HCT116 (cell line): Measurements from ENCODE around the gene RGL3. TPM values are rescaled to one million over a fixed set of nuclear protein-coding genes. Genes with fewer than 3 reads are reported as not detected.

Experiments
- ATAC-seq: fragments of 200-7000 bp; cut with Tn5 transposase; 2 replicates; pipeline ENCODE4 v1.9.1; 2020; ENCODE audit warnings: mild to moderate bottlenecking, moderate library complexity
- BruUV-seq: library from RNA; stranded (reverse); fragments of 400-500 nt; replicated peaks from 2 replicates; lab custom pipeline; 2021; lab: Mats Ljungman, UMichigan
- CTCF ChIA-PET: fragments of 300-600 bp; sonication (Branson Sonifier 250); formaldehyde crosslinking; loops from one replicate; lab custom pipeline; 2021; ENCODE audit warnings: antibody characterized with exemption; lab: Charles Lee
- POLR2A ChIA-PET: fragments of 300-600, 350-600 bp; sonication (Branson Sonifier 250); formaldehyde crosslinking; loops from one replicate; lab custom pipeline; 2021; ENCODE audit warnings: antibody characterized with exemption; lab: Charles Lee
- RAD21 ChIA-PET, 2 experiments: fragments of 300-600 bp; sonication (Branson Sonifier 250); formaldehyde crosslinking; loops; one replicate each; lab custom pipeline; 2023; ENCODE audit warnings: low total read pairs in 2 of 2; ENCODE audit not compliant: uncharacterized antibody in 2 of 2, unreplicated experiment in 2 of 2, low non-redundant PET in 1 of 2; lab: Charles Lee
- DNase-seq: peaks from one replicate; pipeline ENCODE4 v3.0.0-alpha.2; 2010; ENCODE audit warnings: low read depth, low spot score
- H2AFZ ChIP-seq: fragments of 200-600 bp; shearing (Covaris generic), sonication (generic); 2 replicates; pipeline ENCODE4 v1.6.1; 2017; ENCODE audit warnings: low read depth, mixed run types, mixed read lengths, antibody characterized with exemption, low read length; ENCODE audit not compliant: poor library complexity, severe bottlenecking
- H3K27ac ChIP-seq: 2 replicates; pipeline ENCODE4 v1.5.1; 2012; ENCODE audit warnings: low read depth, low read length
- H3K27me3 ChIP-seq: fragments of 200-600 bp; sonication (generic); 2 replicates; pipeline ENCODE4 v1.6.1; 2016; ENCODE audit warnings: mixed run types, low read length, mixed read lengths; ENCODE audit not compliant: insufficient read depth
- H3K36me3 ChIP-seq, 2 experiments: fragments of 200-500 bp in 1 of 2; fragments of 200-600 bp in 1 of 2; sonication (Bioruptor generic) in 1 of 2; sonication (generic) in 1 of 2; 2 replicates each; pipeline versions ENCODE4 v1.5.1 to v1.6.1; 2014 to 2016; ENCODE audit warnings: low read length in 2 of 2, inconsistent platforms in 1 of 2, mixed read lengths in 1 of 2, mixed run types in 1 of 2; ENCODE audit not compliant: insufficient read depth in 2 of 2, control insufficient read depth in 1 of 2
- H3K4me1 ChIP-seq, 2 experiments: fragments of 200-600 bp in 1 of 2; sonication (generic) in 1 of 2; 2 replicates each; pipeline versions ENCODE4 v1.5.1 to v1.6.1; 2012 to 2017; ENCODE audit warnings: low read length in 2 of 2, inconsistent platforms in 1 of 2, mild to moderate bottlenecking in 1 of 2, mixed read lengths in 1 of 2, mixed run types in 1 of 2, moderate library complexity in 1 of 2; ENCODE audit not compliant: insufficient read depth in 2 of 2, control insufficient read depth in 1 of 2
- H3K4me2 ChIP-seq: fragments of 200-600 bp; sonication (generic); 2 replicates; pipeline ENCODE4 v1.6.1; 2017; ENCODE audit warnings: mixed run types, low read length, mixed read lengths
- H3K4me3 ChIP-seq, 2 experiments: fragments of 200-600 bp in 1 of 2; sonication (generic) in 1 of 2; replicated peaks in 1 of 2; 2 replicates each; pipeline ENCODE4 v1.5.1; 2011 to 2016; ENCODE audit warnings: low read length in 2 of 2, control low read depth in 1 of 2, low read depth in 1 of 2, mild to moderate bottlenecking in 1 of 2, mixed read lengths in 1 of 2, mixed run types in 1 of 2
- H3K79me2 ChIP-seq: fragments of 200-600 bp; sonication (generic); 2 replicates; pipeline ENCODE4 v1.6.1; 2017; ENCODE audit warnings: mild to moderate bottlenecking, mixed run types, low read length, moderate library complexity, mixed read lengths; ENCODE audit not compliant: insufficient read depth
- H3K9ac ChIP-seq: fragments of 200-600 bp; sonication (generic); 2 replicates; pipeline ENCODE4 v1.6.1; 2016; ENCODE audit warnings: low read length, mixed read lengths
- H3K9me2 ChIP-seq: fragments of 200-600 bp; sonication (generic), shearing (Covaris generic); 2 replicates; pipeline ENCODE4 v1.6.1; 2017; ENCODE audit warnings: mixed run types, mild to moderate bottlenecking, moderate library complexity; ENCODE audit not compliant: insufficient read depth
- H3K9me3 ChIP-seq, 2 experiments: fragments of 200-500 bp in 1 of 2; fragments of 200-600 bp in 1 of 2; sonication (Bioruptor generic) in 1 of 2; sonication (generic) in 1 of 2; 2 replicates each; pipeline ENCODE4 v1.6.1; 2014 to 2017; ENCODE audit warnings: low read length in 2 of 2, mixed read lengths in 2 of 2, inconsistent platforms in 1 of 2, low read depth in 1 of 2, mild to moderate bottlenecking in 1 of 2, mixed run types in 1 of 2, moderate library complexity in 1 of 2; ENCODE audit not compliant: control insufficient read depth in 1 of 2, insufficient read depth in 1 of 2
- H4K20me1 ChIP-seq: fragments of 200-600 bp; sonication (generic), shearing (Covaris generic); 2 replicates; pipeline ENCODE4 v1.6.1; 2017; ENCODE audit warnings: mixed run types, mild to moderate bottlenecking, moderate library complexity; ENCODE audit not compliant: insufficient read depth
- ATF3 ChIP-seq: IDR thresholded peaks from 2 replicates; pipeline ENCODE4 v1.6.1; 2012
- CBX3 ChIP-seq: IDR thresholded peaks from 2 replicates; pipeline ENCODE4 v1.6.1; 2012; ENCODE audit warnings: low read depth
- CTCF ChIP-seq, 3 experiments: fragments of 200-600 bp in 1 of 3; sonication (generic) in 1 of 3; IDR thresholded peaks in 2 of 3; conservative IDR thresholded peaks in 1 of 3; 2 replicates each; pipeline ENCODE4 v1.5.1; 2012 to 2017; ENCODE audit warnings: low read depth in 2 of 3, low read length in 2 of 3, antibody characterized with exemption in 1 of 3, borderline replicate concordance in 1 of 3, control low read depth in 1 of 3, mild to moderate bottlenecking in 1 of 3, mixed read lengths in 1 of 3, mixed run types in 1 of 3, moderate library complexity in 1 of 3; ENCODE audit not compliant: insufficient read depth in 1 of 3
- POLR2AphosphoS5 ChIP-seq: IDR thresholded peaks from 2 replicates; pipeline ENCODE4 v1.6.1; 2011; ENCODE audit warnings: mild to moderate bottlenecking, low read depth, low read length, moderate library complexity
- RAD21 ChIP-seq: IDR thresholded peaks from 2 replicates; pipeline ENCODE4 v1.6.1; 2012; ENCODE audit warnings: low read depth, mild to moderate bottlenecking
- SP1 ChIP-seq: IDR thresholded peaks from 2 replicates; pipeline ENCODE4 v1.6.1; 2012; ENCODE audit warnings: low read depth
- YY1 ChIP-seq: IDR thresholded peaks from 2 replicates; pipeline ENCODE4 v1.6.1; 2011; ENCODE audit warnings: low read length, low read depth, moderate library complexity, mild to moderate bottlenecking; ENCODE audit not compliant: insufficient replicate concordance; ENCODE audit errors: extremely low read depth
- ZNF274 ChIP-seq: fragments of 200-500 bp; sonication (Bioruptor generic); IDR thresholded peaks from 2 replicates; pipeline ENCODE4 v1.6.1; 2014; ENCODE audit warnings: mild to moderate bottlenecking, low read depth, low read length, inconsistent platforms
- intact Hi-C: fragments of 100-400 bp; cut with micrococcal nuclease; formaldehyde crosslinking; loops from 2 replicates; pipeline ENCODE4 v1.10.0; 2022
- total RNA-seq: library from RNA; stranded (reverse); gene quantifications from one replicate; pipeline ENCODE4 v1.2.1, GENCODE V29; 2021; ENCODE audit not compliant: unreplicated experiment

Gene RGL3
- total RNA-seq, 1 experiment from 2014 or later, result 99.2 TPM

GRCh38 chr19:11465600-11465999, 46.5 kb upstream of the RGL3 start:
- H4K20me1 ChIP-seq, result no peaks in the 10 kb centered on the region
- no peak overlapping the region for H2AFZ ChIP-seq
- RAD21 ChIA-PET, result no interaction called here
- POLR2A ChIA-PET, result no interaction called here
- H3K9me2 ChIP-seq, result no peaks in the 10 kb centered on the region
- no peaks in the 10 kb centered on the region for H3K79me2 ChIP-seq
- no peak overlapping the region for H3K4me3 ChIP-seq
- H3K9ac ChIP-seq, result no peak overlapping the region
- no peaks in the 10 kb centered on the region; a peak in 1 of 4 replicates for H3K9me3 ChIP-seq
- H3K36me3 ChIP-seq, result no peaks in the 10 kb centered on the region
- CTCF ChIA-PET, result no interaction called here
- DNase-seq (no peak), ATAC-seq (no peak)
- no peaks in the 10 kb centered on the region; a peak in 1 of 4 replicates for H3K4me1 ChIP-seq
- no peak overlapping the region for H3K4me2 ChIP-seq
- H3K27me3 ChIP-seq, result no peaks in the 10 kb centered on the region
- intact Hi-C loops, result no loop called here
- no TSS peak for BruUV-seq
- no peak for TF ChIP-seq YY1
- TF ChIP-seq SP1, result no peak
- no peak for TF ChIP-seq ZNF274
- TF ChIP-seq CTCF (IDR thresholded peaks at IDR 0.05 in 2 of 3, conservative IDR thresholded peaks at IDR 0.05 in 1 of 3; ENCODE audit: borderline replicate concordance in 1 of 3, insufficient read depth in 1 of 3, low read depth in 2 of 3, low read length in 2 of 3), result no peak
- TF ChIP-seq CBX3, result no peak
- no peak for TF ChIP-seq POLR2AphosphoS5
- TF ChIP-seq ATF3, result no peak
- TF ChIP-seq RAD21, result no peak
- no peak overlapping the region for H3K27ac ChIP-seq
